ENCODE data around the gene ZMAT5. TPM values are rescaled to one million over a fixed set of nuclear protein-coding genes. Genes with fewer than 3 reads are reported as not detected.

Gene ZMAT5
- total RNA-seq, 1 experiment from 2014 or later: 36.8 TPM

DNA sequence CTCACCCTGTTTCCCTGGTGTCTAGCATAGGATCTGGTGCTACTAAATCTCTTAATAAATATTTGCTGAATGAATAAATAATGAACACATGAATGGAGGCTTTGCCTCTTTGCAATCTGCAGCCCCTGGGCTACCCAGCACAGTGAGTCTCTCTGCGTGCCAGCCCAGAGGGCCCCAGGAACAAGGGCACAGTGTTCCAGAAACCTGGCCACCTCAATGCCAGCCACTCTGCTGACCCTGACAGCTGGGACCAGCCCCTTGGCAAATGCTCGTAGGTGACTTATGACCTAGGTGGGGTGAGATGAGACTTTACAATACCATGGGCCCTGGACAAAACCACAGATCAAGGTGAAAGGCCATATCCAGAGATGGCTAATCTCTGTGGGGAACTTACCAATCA lies 32.0 kb upstream of the ZMAT5 start:
- no peaks in the 10 kb centered on the region for H3K27me3 ChIP-seq (replicated peaks)
- H3K4me3 ChIP-seq: no peak overlapping the region
- H3K4me1 ChIP-seq (replicated peaks): peaks cover 12% of the 10 kb centered on the region
- H3K36me3 ChIP-seq: peaks cover 84% of the 10 kb centered on the region
- DNase-seq (ENCODE audit: low read depth in 1 of 2, low spot score in 2 of 2): no peak
- peak overlapping the region; percentile 67 for H3K27ac ChIP-seq
- H3K9me3 ChIP-seq (replicated peaks): no peaks in the 10 kb centered on the region

DNA sequence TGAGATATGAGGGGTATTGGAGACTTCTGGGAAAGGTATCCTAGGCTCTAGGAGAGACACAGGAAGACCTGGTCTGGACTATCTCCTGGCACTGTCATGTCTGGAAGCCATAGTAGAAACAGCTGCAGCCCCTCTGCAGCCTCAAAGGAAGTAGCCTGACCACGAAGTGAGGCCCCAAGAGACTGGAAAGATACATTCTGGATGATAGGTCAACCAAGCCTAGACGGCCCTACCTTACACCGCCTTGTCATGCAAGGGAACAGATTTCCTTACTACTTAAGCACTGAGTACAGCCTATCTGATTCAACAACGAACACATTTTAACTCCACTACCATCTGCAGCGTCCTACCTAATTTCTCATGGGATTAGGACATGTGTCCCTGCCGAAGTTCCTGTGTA lies 31.5 kb upstream of the ZMAT5 start:
- no peak for DNase-seq (ENCODE audit: low read depth in 1 of 2, low spot score in 2 of 2)
- Histone ChIP-seq H3K27me3 (replicated peaks) (no peaks in the 10 kb centered on the region), H3K4me3 (no peak overlapping the region), H3K27ac (peak overlapping the region; percentile 67; the same call in 1 of the 2 replicates), H3K9me3 (replicated peaks) (no peaks in the 10 kb centered on the region), H3K4me1 (replicated peaks) (peaks cover 12% of the 10 kb centered on the region), H3K36me3 (peaks cover 82% of the 10 kb centered on the region)

DNA sequence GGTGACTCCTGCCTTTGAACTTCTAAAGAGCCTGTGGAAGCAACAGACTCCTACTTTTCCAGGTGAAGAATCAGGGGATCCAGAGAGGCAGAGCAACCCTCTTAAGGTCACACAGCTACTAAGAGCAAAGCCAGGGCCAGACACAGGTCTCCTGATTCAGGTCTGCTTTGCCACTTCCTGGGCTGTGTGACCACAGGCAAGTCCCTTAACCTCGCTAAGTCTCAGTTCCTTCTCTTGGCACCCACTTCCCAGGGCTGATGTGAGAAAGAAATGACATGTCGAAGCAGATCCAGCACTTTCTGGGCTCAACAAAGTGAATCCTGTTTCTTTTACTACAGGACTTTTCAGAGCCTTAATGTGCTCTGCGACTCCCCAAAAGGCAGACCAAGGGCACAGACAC lies 30.5 kb upstream of the ZMAT5 start:
- peaks cover 87% of the 10 kb centered on the region for H3K36me3 ChIP-seq
- H3K4me3 ChIP-seq: no peak overlapping the region
- H3K4me1 ChIP-seq (replicated peaks): peaks cover 12% of the 10 kb centered on the region
- DNase-seq (ENCODE audit: low read depth in 1 of 2, low spot score in 2 of 2): no peak
- H3K27ac ChIP-seq: no peak overlapping the region
- H3K9me3 ChIP-seq (replicated peaks): no peaks in the 10 kb centered on the region
- H3K27me3 ChIP-seq (replicated peaks): no peaks in the 10 kb centered on the region

GRCh38 chr22:29795663-29796062 lies 28.9 kb upstream of the ZMAT5 start:
- Histone ChIP-seq H3K27ac (no peak overlapping the region), H3K4me3 (no peak overlapping the region), H3K36me3 (peaks cover 92% of the 10 kb centered on the region), H3K27me3 (replicated peaks) (no peaks in the 10 kb centered on the region), H3K4me1 (replicated peaks) (peaks cover 12% of the 10 kb centered on the region), H3K9me3 (replicated peaks) (no peaks in the 10 kb centered on the region)
- DNase-seq (ENCODE audit: low read depth in 1 of 2, low spot score in 2 of 2): no peak

DNA sequence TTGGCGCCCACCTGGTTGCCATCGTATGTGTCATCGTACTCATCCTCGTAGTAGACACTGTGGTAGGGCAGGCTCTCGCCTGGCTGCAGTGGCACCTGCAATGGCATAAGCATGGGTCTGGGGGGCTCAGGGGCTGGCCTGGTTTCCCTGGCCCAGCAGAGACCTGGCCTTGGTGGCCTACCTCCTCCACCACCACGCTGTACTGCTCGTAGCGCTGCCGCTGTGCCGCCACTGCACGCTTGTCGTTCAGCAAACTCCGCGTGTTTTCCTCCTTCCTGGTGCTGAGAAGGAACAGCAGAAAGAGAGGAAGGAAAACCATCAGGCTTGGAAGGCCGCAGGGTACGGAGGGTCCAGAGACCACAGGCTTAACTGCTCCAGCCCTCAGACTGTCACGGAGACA lies 26.6 kb upstream of the ZMAT5 start:
- H3K36me3 ChIP-seq: peaks cover 92% of the 10 kb centered on the region

GRCh38 chr22:29790061-29790460 lies 23.3 kb upstream of the ZMAT5 start:
- Histone ChIP-seq H3K9me3 (replicated peaks) (no peaks in the 10 kb centered on the region), H3K27me3 (replicated peaks) (no peaks in the 10 kb centered on the region), H3K4me1 (replicated peaks) (no peaks in the 10 kb centered on the region), H3K36me3 (peaks cover 77% of the 10 kb centered on the region), H3K27ac (no peak overlapping the region), H3K4me3 (no peak overlapping the region)
- no peak for DNase-seq (ENCODE audit: low read depth in 1 of 2, low spot score in 2 of 2)

More for the DNA sequence above, 26.6 kb upstream of the ZMAT5 start:
- no peak overlapping the region for H3K4me3 ChIP-seq
- H3K27ac ChIP-seq: no peak overlapping the region
- H3K9me3 ChIP-seq (replicated peaks): no peaks in the 10 kb centered on the region
- H3K27me3 ChIP-seq (replicated peaks): no peaks in the 10 kb centered on the region
- no peaks in the 10 kb centered on the region for H3K4me1 ChIP-seq (replicated peaks)
- no peak for DNase-seq (ENCODE audit: low read depth in 1 of 2, low spot score in 2 of 2)

DNA sequence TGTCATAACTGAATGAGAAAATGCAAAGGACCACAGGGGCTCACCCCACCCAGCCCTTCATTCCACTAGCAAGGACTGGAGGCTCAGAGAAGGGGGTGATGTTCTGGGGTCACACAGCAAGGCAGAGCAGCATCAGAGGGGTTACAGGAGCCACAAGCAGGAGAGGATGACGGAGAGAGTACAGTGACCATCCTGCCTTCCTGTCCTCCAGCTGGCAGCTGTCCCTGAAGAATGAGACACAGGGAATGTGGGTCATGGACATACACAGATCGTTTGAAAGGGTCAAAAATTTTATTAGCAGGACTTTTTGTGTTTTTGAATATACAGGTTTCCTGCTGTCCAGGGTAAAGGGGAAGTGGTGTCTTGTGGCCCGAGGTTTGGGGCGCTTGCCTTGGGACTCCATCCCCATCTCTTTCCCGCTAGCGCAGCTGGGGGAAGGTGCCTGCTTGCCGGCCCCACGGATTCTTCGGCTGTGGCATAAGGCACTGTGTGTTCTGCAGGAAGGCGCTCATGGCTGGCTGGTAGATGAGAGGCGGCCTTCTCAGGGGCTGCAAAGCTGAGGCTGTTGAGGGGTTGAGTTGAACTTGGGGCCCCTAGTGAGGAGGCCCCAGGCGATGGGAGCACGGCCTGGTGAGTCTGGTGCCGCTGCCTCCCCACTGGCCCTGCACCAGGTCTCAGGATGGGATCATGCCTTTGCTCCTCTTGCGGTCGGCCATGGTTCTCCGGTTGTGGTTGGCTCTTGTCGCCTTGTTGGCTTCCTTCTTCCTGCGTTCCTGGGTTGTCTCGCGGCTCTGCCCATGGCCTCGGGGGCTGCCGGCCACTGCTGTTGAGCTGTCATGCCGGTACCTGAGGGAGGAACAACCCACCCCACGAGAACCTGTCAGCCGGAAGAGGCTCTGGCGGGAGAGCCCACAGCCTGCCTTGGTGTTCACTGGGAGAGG lies 21.8 kb upstream of the ZMAT5 start:
- no peaks in the 10 kb centered on the region for H3K9me3 ChIP-seq (replicated peaks)
- H3K4me1 ChIP-seq (replicated peaks): no peaks in the 10 kb centered on the region
- no peaks in the 10 kb centered on the region for H3K27me3 ChIP-seq (replicated peaks)
- DNase-seq (ENCODE audit: low read depth in 1 of 2, low spot score in 2 of 2): no peak
- no peak overlapping the region for H3K4me3 ChIP-seq
- H3K36me3 ChIP-seq: peaks cover 65% of the 10 kb centered on the region
- no peak overlapping the region for H3K27ac ChIP-seq

GRCh38 chr22:29787371-29787980 lies 20.7 kb upstream of the ZMAT5 start:
- no peak for DNase-seq (ENCODE audit: low read depth in 1 of 2, low spot score in 2 of 2)
- Histone ChIP-seq H3K36me3 (peaks cover 54% of the 10 kb centered on the region), H3K27me3 (replicated peaks) (no peaks in the 10 kb centered on the region), H3K4me3 (no peak overlapping the region), H3K27ac (no peak overlapping the region), H3K9me3 (replicated peaks) (no peaks in the 10 kb centered on the region), H3K4me1 (replicated peaks) (peaks cover under 1% of the 10 kb centered on the region)

GRCh38 chr22:29786031-29786430 lies 19.2 kb upstream of the ZMAT5 start:
- Histone ChIP-seq H3K27ac (no peak overlapping the region), H3K36me3 (peaks cover 40% of the 10 kb centered on the region), H3K9me3 (replicated peaks) (no peaks in the 10 kb centered on the region), H3K4me3 (no peak overlapping the region), H3K4me1 (replicated peaks) (peaks cover 15% of the 10 kb centered on the region), H3K27me3 (replicated peaks) (no peaks in the 10 kb centered on the region)
- DNase-seq (ENCODE audit: low read depth in 1 of 2, low spot score in 2 of 2): no peak

GRCh38 chr22:29784451-29785361 lies 17.9 kb upstream of the ZMAT5 start:
- peaks cover 26% of the 10 kb centered on the region for H3K36me3 ChIP-seq
- H3K27ac ChIP-seq: no peak overlapping the region
- H3K4me3 ChIP-seq: no peak overlapping the region
- no peak for DNase-seq (ENCODE audit: low read depth in 1 of 2, low spot score in 2 of 2)
- no peaks in the 10 kb centered on the region for H3K27me3 ChIP-seq (replicated peaks)
- H3K4me1 ChIP-seq (replicated peaks): peaks cover 28% of the 10 kb centered on the region
- H3K9me3 ChIP-seq (replicated peaks): no peaks in the 10 kb centered on the region

GRCh38 chr22:29782061-29782845 lies 15.4 kb upstream of the ZMAT5 start:
- H3K4me1 ChIP-seq (replicated peaks): peaks cover 47% of the 10 kb centered on the region
- peak overlapping the region; percentile 80 for H3K27ac ChIP-seq
- no peak overlapping the region for H3K4me3 ChIP-seq
- DNase-seq (ENCODE audit: low read depth in 1 of 2, low spot score in 2 of 2): no peak
- no peaks in the 10 kb centered on the region for H3K27me3 ChIP-seq (replicated peaks)
- H3K36me3 ChIP-seq: peaks cover 5% of the 10 kb centered on the region; the same call in 1 of the 2 replicates
- no peaks in the 10 kb centered on the region for H3K9me3 ChIP-seq (replicated peaks)

- no peak overlapping the region for H3K4me3 ChIP-seq
- no peaks in the 10 kb centered on the region for H3K27me3 ChIP-seq (replicated peaks)
- no peaks in the 10 kb centered on the region for H3K36me3 ChIP-seq
- peak; percentile 82 to 88 for DNase-seq (ENCODE audit: low read depth in 1 of 2, low spot score in 2 of 2)
- H3K9me3 ChIP-seq (replicated peaks): no peaks in the 10 kb centered on the region
- H3K27ac ChIP-seq: peak overlapping the region; percentile 80
- H3K4me1 ChIP-seq (replicated peaks): peaks cover 47% of the 10 kb centered on the region
Observed at GRCh38 chr22:29780748-29781676, 14.2 kb upstream of the ZMAT5 start.

Data from SJSA1 (cell line).